Measurements from ENCODE around the gene DDX60. TPM values are rescaled to one million over a fixed set of nuclear protein-coding genes. Genes with fewer than 3 reads are reported as not detected.
"Not testable (repeated sequence)": the region's sequence is repeated elsewhere in the genome, so short reads cannot be mapped to it uniquely, and the experiment has no call there.

Gene DDX60
- total RNA-seq, 1 experiment from 2014 or later = 3.3 TPM

- TF ChIP-seq EZH2 (IDR thresholded peaks at IDR 0.05; ENCODE audit: borderline replicate concordance, low read depth, low read length, poor library complexity, severe bottlenecking) = no peak
- no peak for TF ChIP-seq CTCF (conservative IDR thresholded peaks at IDR 0.05; ENCODE audit: low read depth, low read length)
- Histone ChIP-seq H3K27ac (ENCODE audit: low read depth, low read length, poor library complexity, severe bottlenecking) (no peak overlapping the region), H3K9me3 (ENCODE audit: low read depth, low read length, poor library complexity, severe bottlenecking) (no peaks in the 10 kb centered on the region), H3K36me3 (ENCODE audit: insufficient read depth, low read length, poor library complexity, severe bottlenecking) (no peaks in the 10 kb centered on the region), H3K4me1 (ENCODE audit: insufficient read depth, low read length, poor library complexity, severe bottlenecking) (no peaks in the 10 kb centered on the region), H3K27me3 (replicated peaks; ENCODE audit: insufficient read depth, low read depth, low read length, poor library complexity) (no peaks in the 10 kb centered on the region), H3K4me3 (ENCODE audit: low read depth, low read length, poor library complexity, severe bottlenecking) (no peak overlapping the region)
- no peak for DNase-seq (ENCODE audit: low spot score)
- POLR2A ChIA-PET (ENCODE audit: low non-redundant PET) = no interaction called here
- CTCF ChIA-PET = no interaction called here
- intact Hi-C loops (cut with micrococcal nuclease; ENCODE audit: unreplicated experiment) = no loop called here
- BruUV-seq (replicated peaks) = no TSS peak
These were observed 13.7 kb downstream of the DDX60 start for GRCh38 chr4:168304744-168305459.

GRCh38 chr4:168303430-168303829, 15.1 kb downstream of the DDX60 start:
- H3K9me3 ChIP-seq (ENCODE audit: low read depth, low read length, poor library complexity, severe bottlenecking); H3K27ac ChIP-seq (ENCODE audit: low read depth, low read length, poor library complexity, severe bottlenecking); H3K4me3 ChIP-seq (ENCODE audit: low read depth, low read length, poor library complexity, severe bottlenecking); CTCF ChIA-PET; BruUV-seq (replicated peaks); H3K27me3 ChIP-seq (replicated peaks; ENCODE audit: insufficient read depth, low read depth, low read length, poor library complexity); POLR2A ChIA-PET (ENCODE audit: low non-redundant PET); intact Hi-C loops (cut with micrococcal nuclease; ENCODE audit: unreplicated experiment); DNase-seq (ENCODE audit: low spot score); H3K4me1 ChIP-seq (ENCODE audit: insufficient read depth, low read length, poor library complexity, severe bottlenecking); H3K36me3 ChIP-seq (ENCODE audit: insufficient read depth, low read length, poor library complexity, severe bottlenecking): not testable (repeated sequence)

GRCh38 chr4:168293386-168293975, 25.1 kb downstream of the DDX60 start:
- H3K4me1 ChIP-seq (ENCODE audit: insufficient read depth, low read length, poor library complexity, severe bottlenecking) = no peaks in the 10 kb centered on the region
- DNase-seq (ENCODE audit: low spot score) = no peak
- no peak overlapping the region for H3K27ac ChIP-seq (ENCODE audit: low read depth, low read length, poor library complexity, severe bottlenecking)
- CTCF ChIA-PET = no interaction called here
- H3K4me3 ChIP-seq (ENCODE audit: low read depth, low read length, poor library complexity, severe bottlenecking) = no peak overlapping the region
- H3K27me3 ChIP-seq (replicated peaks; ENCODE audit: insufficient read depth, low read depth, low read length, poor library complexity) = no peaks in the 10 kb centered on the region
- H3K36me3 ChIP-seq (ENCODE audit: insufficient read depth, low read length, poor library complexity, severe bottlenecking) = no peaks in the 10 kb centered on the region
- no TSS peak for BruUV-seq (replicated peaks)
- H3K9me3 ChIP-seq (ENCODE audit: low read depth, low read length, poor library complexity, severe bottlenecking) = no peaks in the 10 kb centered on the region
- POLR2A ChIA-PET (ENCODE audit: low non-redundant PET) = no interaction called here
- intact Hi-C loops (cut with micrococcal nuclease; ENCODE audit: unreplicated experiment) = no loop called here
- no peak for TF ChIP-seq CTCF (conservative IDR thresholded peaks at IDR 0.05; ENCODE audit: low read depth, low read length)

- TF ChIP-seq CTCF (conservative IDR thresholded peaks at IDR 0.05; ENCODE audit: low read depth, low read length) (no peak), EZH2 (IDR thresholded peaks at IDR 0.05; ENCODE audit: borderline replicate concordance, low read depth, low read length, poor library complexity, severe bottlenecking) (no peak)
- Histone ChIP-seq H3K9me3 (ENCODE audit: low read depth, low read length, poor library complexity, severe bottlenecking) (no peaks in the 10 kb centered on the region), H3K36me3 (ENCODE audit: insufficient read depth, low read length, poor library complexity, severe bottlenecking) (no peaks in the 10 kb centered on the region), H3K27ac (ENCODE audit: low read depth, low read length, poor library complexity, severe bottlenecking) (no peak overlapping the region), H3K27me3 (replicated peaks; ENCODE audit: insufficient read depth, low read depth, low read length, poor library complexity) (no peaks in the 10 kb centered on the region), H3K4me1 (ENCODE audit: insufficient read depth, low read length, poor library complexity, severe bottlenecking) (no peaks in the 10 kb centered on the region), H3K4me3 (ENCODE audit: low read depth, low read length, poor library complexity, severe bottlenecking) (no peak overlapping the region)
- DNase-seq (ENCODE audit: low spot score) = no peak
- POLR2A ChIA-PET (ENCODE audit: low non-redundant PET) = no interaction called here
- intact Hi-C loops (cut with micrococcal nuclease; ENCODE audit: unreplicated experiment) = no loop called here
- CTCF ChIA-PET = no interaction called here
- BruUV-seq (replicated peaks) = no TSS peak
These were observed 27.3 kb downstream of the DDX60 start for GRCh38 chr4:168291242-168291641.

GRCh38 chr4:168285850-168286249, 32.7 kb downstream of the DDX60 start:
- H3K36me3 ChIP-seq (ENCODE audit: insufficient read depth, low read length, poor library complexity, severe bottlenecking); H3K27ac ChIP-seq (ENCODE audit: low read depth, low read length, poor library complexity, severe bottlenecking); H3K9me3 ChIP-seq (ENCODE audit: low read depth, low read length, poor library complexity, severe bottlenecking); CTCF ChIA-PET; H3K27me3 ChIP-seq (replicated peaks; ENCODE audit: insufficient read depth, low read depth, low read length, poor library complexity); H3K4me3 ChIP-seq (ENCODE audit: low read depth, low read length, poor library complexity, severe bottlenecking); POLR2A ChIA-PET (ENCODE audit: low non-redundant PET); DNase-seq (ENCODE audit: low spot score); BruUV-seq (replicated peaks); H3K4me1 ChIP-seq (ENCODE audit: insufficient read depth, low read length, poor library complexity, severe bottlenecking); intact Hi-C loops (cut with micrococcal nuclease; ENCODE audit: unreplicated experiment): not testable (repeated sequence)

Data from A673 (cell line).